HG03442 (cell line): ENCODE results near the gene PROM2.

ENCODE experiments used
- ATAC-seq: cut with Tn5 transposase; IDR thresholded peaks from one replicate; pipeline ENCODE4 v1.9.1; 2021; ENCODE audit warnings: mild to moderate bottlenecking, moderate library complexity; ENCODE audit not compliant: unreplicated experiment

The PROM2 gene

GRCh38 chr2:95336406-95336805 lies 62.2 kb downstream of the PROM2 start:
- no peak for ATAC-seq

GRCh38 chr2:95337829-95338228 lies 63.6 kb downstream of the PROM2 start:
- ATAC-seq = no peak
